RWPE2 (cell line): ENCODE results near the gene HSD3B2.
"Not testable (repeated sequence)": the region's sequence is repeated elsewhere in the genome, so short reads cannot be mapped to it uniquely, and the experiment has no call there.

Experiments
- ATAC-seq: fragments of 200-7000 bp; cut with Tn5 transposase; 3 replicates; pipeline ENCODE4 v1.9.1; 2021; ENCODE audit warnings: low read depth
- DNase-seq: peaks from one replicate; pipeline ENCODE4 v3.0.0-alpha.2; 2020; ENCODE audit warnings: low spot score
- H3K27ac ChIP-seq: fragments of 450-650 bp; 2 replicates; pipeline ENCODE4 v1.5.1; 2017; ENCODE audit warnings: mild to moderate bottlenecking; ENCODE audit not compliant: poor library complexity, severe bottlenecking
- H3K27me3 ChIP-seq: fragments of 250-450 bp; sonication (Bioruptor Pico); 2 replicates; pipeline ENCODE4 v1.5.1; 2021; ENCODE audit warnings: mild to moderate bottlenecking, moderate library complexity; ENCODE audit not compliant: insufficient read depth, poor library complexity, severe bottlenecking
- H3K36me3 ChIP-seq: fragments of 250-450 bp; sonication (Bioruptor Pico); 2 replicates; pipeline ENCODE4 v1.5.1; 2020; ENCODE audit warnings: low read depth, mild to moderate bottlenecking, moderate library complexity
- H3K4me1 ChIP-seq: fragments of 250-450 bp; sonication (Bioruptor Pico); 2 replicates; pipeline ENCODE4 v1.5.1; 2021; ENCODE audit warnings: mild to moderate bottlenecking, moderate library complexity; ENCODE audit not compliant: insufficient read depth, poor library complexity, severe bottlenecking
- H3K4me3 ChIP-seq: fragments of 250-450 bp; sonication (Bioruptor Pico); 2 replicates; pipeline ENCODE4 v1.5.1; 2021; ENCODE audit warnings: mild to moderate bottlenecking, moderate library complexity; ENCODE audit not compliant: severe bottlenecking
- H3K9me3 ChIP-seq: fragments of 250-450 bp; sonication (Bioruptor Pico); 2 replicates; pipeline ENCODE4 v1.5.1; 2021; ENCODE audit warnings: mild to moderate bottlenecking, moderate library complexity; ENCODE audit not compliant: severe bottlenecking
- CTCF ChIP-seq: fragments of 450-650 bp; IDR thresholded peaks from one replicate; pipeline ENCODE4 v1.5.1; 2017; ENCODE audit warnings: mild to moderate bottlenecking, moderate library complexity; ENCODE audit not compliant: poor library complexity, severe bottlenecking

HSD3B2 gene

GRCh38 chr1:119376594-119376993 is 38.4 kb upstream of the HSD3B2 start:
- H3K4me3 ChIP-seq, result no peak overlapping the region
- no peaks in the 10 kb centered on the region for H3K4me1 ChIP-seq
- ATAC-seq (no peak), DNase-seq (no peak)
- H3K27ac ChIP-seq, result no peak overlapping the region
- no peaks in the 10 kb centered on the region for H3K36me3 ChIP-seq
- no peaks in the 10 kb centered on the region for H3K27me3 ChIP-seq
- no peak for TF ChIP-seq CTCF
- H3K9me3 ChIP-seq, result no peaks in the 10 kb centered on the region

GRCh38 chr1:119377594-119377993 is 37.4 kb upstream of the HSD3B2 start:
- H3K36me3 ChIP-seq, H3K27me3 ChIP-seq, H3K4me3 ChIP-seq, H3K27ac ChIP-seq, H3K9me3 ChIP-seq, DNase-seq, ATAC-seq, H3K4me1 ChIP-seq: not testable (repeated sequence)

- no peaks in the 10 kb centered on the region for H3K9me3 ChIP-seq
- H3K27me3 ChIP-seq, result no peaks in the 10 kb centered on the region
- DNase-seq, result no peak
- no peaks in the 10 kb centered on the region for H3K36me3 ChIP-seq
- TF ChIP-seq CTCF, result no peak
- H3K27ac ChIP-seq, result no peak overlapping the region
- ATAC-seq, result no peak
- H3K4me1 ChIP-seq, result no peaks in the 10 kb centered on the region
- no peak overlapping the region for H3K4me3 ChIP-seq
Observed at GRCh38 chr1:119379117-119379516, 35.8 kb upstream of the HSD3B2 start.

- no peak for TF ChIP-seq CTCF
- Histone ChIP-seq H3K27me3 (no peaks in the 10 kb centered on the region), H3K36me3 (no peaks in the 10 kb centered on the region), H3K4me3 (no peak overlapping the region), H3K9me3 (no peaks in the 10 kb centered on the region), H3K27ac (no peak overlapping the region), H3K4me1 (no peaks in the 10 kb centered on the region)
- ATAC-seq (no peak), DNase-seq (no peak)
Observed at GRCh38 chr1:119380304-119380703, 34.6 kb upstream of the HSD3B2 start.

GRCh38 chr1:119380983-119381662 is 33.8 kb upstream of the HSD3B2 start:
- no peak overlapping the region for H3K27ac ChIP-seq
- H3K27me3 ChIP-seq, result no peaks in the 10 kb centered on the region
- no peaks in the 10 kb centered on the region for H3K4me1 ChIP-seq
- H3K4me3 ChIP-seq, result no peak overlapping the region
- H3K36me3 ChIP-seq, result no peaks in the 10 kb centered on the region
- DNase-seq (no peak), ATAC-seq (no peak)
- no peaks in the 10 kb centered on the region for H3K9me3 ChIP-seq
- TF ChIP-seq CTCF, result no peak
